Stimulated activated CD4-positive, alpha-beta T cell treated with anti-CD3 and anti-CD28 coated beads, Interleukin-15, amount 100 ng/mL, for 48 hours (primary cell): ENCODE measurements around the gene MRS2.
A peak's percentile ranks its signal among the peaks of the same experiment; 100 is the strongest.

ENCODE experiments used
- DNase-seq, 2 donors: peaks; one replicate each; pipeline ENCODE4 v3.0.0-alpha.2; 2020; ENCODE audit warnings: low read depth in 2 of 2

MRS2 gene

DNA sequence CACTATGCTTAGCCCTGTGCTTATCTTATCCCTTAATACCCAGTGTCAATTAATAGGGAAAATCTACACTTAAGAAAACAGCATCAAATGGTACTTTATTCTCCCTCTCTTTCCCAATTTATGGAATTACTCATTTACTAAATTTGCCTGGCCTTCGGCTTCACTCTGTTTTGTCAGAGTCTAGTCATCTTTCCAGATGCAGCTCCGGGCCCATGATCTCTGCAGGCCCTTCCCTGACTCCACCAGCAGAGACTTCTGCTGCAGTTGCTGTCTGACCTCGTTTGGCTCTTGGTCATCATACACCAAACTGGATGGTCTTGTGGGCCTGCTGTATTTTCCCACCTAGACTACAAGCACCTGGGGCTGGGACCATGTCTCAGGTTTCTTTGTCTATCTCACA, 27.4 kb downstream of the MRS2 start:
- DNase-seq: no peak

DNA sequence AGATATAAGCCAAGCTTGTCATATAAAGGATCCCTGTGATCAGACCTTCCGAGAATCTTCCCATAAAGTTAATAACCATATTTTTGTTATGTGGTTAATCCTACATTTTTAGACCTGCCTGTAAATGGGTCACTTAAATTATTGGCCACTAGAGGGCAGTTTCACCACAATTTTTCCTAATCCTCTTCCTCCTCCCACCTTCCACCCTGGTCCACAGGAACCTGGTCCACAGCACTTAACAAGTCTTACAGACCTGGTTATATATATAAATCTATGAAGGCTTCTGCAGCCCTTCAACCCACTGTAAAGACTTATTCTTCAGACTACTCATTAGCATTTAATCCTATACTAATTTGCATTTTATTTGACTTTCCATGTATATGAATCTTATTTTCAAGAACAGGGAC, 28.3 kb downstream of the MRS2 start:
- peak in 1 of 2 donors; percentile 9 for DNase-seq

DNA sequence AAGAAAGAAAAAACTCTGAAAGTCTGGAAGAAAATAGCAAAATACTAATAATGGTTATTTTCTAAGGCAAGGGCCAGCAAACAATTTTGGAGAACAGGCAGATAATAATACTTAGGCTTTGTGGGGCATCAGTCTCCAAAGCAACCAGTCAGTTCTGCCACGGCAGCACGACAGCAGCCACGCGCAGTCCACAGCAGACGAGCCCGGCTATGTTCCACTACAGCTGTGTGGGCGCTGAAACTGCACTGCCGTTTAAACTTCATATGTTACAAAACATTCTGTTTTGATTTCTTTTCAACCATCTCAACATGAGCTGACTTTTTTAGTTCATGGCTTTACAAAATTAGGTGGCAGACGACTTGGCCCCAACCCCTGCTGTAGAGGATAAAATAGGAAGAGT, 29.9 kb downstream of the MRS2 start:
- no peak for DNase-seq

DNA sequence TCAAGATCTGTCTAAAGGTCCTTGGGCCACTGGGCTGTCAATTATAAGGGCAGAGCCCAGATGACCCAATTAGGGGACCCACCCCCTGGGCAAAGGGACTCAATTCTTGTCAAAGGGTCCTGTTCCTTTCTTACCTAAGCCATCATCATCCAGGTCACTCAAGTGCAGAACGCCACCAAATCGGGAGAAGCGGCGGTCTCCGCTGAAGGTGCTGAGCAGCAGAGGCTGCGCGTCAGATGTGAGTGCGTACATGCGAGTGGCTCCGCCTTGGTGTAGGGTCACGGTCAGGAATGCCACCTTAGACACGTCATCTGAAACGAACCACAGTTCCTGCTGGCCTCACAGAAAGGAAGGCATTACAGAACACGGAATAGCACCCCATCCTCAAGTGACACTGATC, 34.2 kb downstream of the MRS2 start:
- no peak for DNase-seq

DNA sequence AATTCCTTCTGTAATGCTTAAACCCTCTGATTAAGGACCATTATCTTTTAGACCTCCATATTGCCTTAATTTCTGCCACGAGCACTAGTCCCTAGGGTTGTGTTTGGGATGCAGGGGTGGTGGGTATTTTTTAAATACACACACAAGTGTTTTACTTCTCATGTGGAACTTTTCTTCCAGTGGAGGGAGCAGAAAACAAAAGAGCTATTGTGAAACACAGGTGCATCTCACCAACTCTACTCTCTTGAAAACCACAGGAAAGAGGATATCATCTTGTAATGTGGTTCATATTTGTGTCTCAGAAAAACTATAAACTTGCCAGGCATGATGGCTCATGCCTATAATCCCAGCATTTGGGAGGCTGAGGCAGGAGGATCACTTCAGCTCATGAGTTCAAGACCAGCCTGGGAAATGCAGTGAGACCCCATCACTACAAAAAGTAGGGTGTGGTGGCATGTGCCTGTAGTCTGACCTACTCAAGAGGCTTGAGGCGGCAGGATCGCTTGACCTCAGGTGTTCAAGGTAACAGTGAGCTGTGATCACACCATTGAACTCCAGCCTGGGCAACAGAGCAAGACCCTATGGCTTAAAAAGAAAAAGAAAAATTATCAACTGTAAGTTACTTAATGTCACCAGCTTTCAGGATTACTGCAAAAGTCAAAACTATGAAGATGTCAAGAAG, 37.3 kb downstream of the MRS2 start:
- DNase-seq: no peak

DNA sequence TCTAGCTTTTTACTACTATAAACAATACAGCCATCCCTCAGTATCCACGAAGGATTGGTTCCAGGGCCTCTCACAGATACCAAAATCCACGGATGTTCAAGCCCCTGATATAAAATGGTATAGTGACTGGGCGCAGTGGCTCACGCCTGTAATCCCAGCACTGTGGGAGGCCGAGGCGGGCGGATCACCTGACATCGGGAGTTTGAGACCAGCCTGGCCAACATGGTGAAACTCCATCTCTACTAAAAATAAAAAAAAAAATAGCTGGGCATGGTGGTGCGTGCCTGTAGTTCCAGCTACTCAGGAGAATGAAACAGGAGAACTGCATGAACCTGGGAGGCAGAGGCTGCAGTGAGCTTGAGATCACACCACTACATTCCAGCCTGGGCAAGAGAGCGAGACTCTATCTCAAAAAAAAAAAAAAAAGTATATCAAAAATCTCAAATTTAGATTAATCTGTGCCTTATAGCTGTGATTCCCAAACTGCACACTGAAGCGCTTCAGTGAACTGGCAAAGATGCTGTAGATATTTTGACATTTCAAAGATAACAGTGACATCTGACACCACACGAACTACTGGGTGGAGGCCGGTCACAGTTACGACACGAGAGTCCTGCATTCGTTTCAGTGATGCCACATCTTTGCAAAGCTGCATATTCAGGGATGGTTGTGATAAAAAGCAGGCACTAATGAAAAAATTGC, 38.3 kb downstream of the MRS2 start:
- DNase-seq: no peak

DNA sequence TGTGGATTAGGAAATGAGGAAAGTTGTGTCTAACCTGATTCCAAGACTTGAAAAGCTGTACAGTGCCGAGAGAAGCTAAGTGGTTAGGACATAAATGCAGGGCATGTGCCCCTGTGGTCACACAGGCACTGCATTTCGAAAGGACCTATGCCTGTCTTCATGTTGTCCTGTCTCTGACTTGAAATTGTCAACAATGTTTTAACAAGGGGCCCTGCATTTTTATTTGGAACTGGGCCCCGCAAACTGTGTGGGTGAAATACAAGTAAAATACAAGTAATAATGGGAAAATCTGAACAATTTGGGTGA, 38.8 kb downstream of the MRS2 start:
- no peak for DNase-seq

DNA sequence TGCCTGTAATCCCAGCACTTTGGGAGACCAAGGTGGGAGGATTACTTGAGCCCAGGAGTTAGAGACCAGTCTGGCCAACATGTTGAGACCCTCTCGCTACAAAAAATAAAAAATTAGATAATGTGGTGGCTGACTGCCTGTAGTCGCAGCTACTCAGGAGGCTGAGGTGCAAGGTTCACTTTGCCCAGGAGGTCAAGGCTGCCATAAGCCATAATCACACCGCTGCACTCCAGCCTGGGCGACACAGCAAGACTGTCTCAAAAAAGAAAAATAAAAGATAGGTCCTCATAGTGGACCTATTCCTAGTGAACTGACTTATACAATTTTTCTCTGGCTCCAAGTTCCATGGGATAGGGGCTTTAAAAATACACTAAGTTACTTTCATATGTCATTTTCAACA, 41.9 kb downstream of the MRS2 start:
- no peak for DNase-seq

DNA sequence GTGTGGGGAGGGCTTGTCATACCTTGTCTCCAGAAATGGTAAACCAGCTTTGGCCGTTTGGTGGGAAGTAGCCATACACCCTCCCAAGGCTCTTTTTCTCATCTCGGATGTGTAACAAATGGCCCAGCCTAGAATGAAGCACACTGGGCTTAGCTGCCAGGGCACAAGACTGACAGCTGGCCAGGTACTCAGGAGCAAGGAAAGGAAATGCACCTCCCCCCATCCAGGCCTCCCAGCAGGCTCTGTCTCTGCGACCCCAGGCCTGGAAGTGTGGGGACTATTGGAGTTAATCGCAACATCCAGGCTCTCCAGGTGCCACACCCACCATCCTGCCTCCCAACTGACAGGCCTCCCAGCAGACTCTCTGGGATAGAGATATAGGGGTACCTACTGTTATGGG, 43.0 kb downstream of the MRS2 start:
- DNase-seq: no peak

DNA sequence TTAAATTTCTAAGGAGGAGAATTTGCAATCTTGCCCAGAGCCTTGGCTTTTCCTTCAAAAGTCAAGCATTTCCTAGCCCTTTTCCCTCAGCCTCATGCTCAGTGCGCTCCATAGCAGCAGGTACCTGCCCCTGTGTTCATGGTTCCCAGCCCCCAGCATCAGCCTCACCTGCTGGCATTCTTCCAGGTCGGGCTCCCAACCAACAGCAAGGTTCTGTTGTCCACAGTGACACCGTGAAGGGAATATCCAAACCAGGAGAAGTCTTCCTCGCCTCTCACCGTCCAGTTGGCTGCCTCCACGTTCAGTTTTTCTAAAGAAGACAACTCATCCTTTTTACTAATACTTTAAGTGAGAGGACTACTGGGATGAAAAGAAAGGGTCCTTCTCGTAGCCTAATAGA, 43.9 kb downstream of the MRS2 start:
- no peak for DNase-seq

DNA sequence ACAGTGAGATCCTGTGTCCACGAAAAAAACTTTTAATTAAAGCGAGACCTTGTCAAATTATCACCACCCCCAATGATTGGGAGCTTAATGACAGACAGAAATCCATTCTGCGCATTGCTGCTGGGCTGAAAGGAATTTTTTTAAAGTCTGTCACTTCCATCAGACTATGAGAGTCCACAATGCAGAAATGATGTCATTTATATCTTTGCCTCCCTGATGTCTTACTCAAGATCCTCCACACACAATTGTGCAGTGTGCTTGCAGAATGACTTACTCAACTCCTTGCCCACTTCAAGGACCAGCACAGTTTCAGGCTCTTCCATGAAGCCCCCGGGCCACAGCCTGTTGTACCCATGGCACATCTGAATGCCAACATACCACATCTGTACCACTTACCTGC, 45.7 kb downstream of the MRS2 start:
- DNase-seq: no peak

DNA sequence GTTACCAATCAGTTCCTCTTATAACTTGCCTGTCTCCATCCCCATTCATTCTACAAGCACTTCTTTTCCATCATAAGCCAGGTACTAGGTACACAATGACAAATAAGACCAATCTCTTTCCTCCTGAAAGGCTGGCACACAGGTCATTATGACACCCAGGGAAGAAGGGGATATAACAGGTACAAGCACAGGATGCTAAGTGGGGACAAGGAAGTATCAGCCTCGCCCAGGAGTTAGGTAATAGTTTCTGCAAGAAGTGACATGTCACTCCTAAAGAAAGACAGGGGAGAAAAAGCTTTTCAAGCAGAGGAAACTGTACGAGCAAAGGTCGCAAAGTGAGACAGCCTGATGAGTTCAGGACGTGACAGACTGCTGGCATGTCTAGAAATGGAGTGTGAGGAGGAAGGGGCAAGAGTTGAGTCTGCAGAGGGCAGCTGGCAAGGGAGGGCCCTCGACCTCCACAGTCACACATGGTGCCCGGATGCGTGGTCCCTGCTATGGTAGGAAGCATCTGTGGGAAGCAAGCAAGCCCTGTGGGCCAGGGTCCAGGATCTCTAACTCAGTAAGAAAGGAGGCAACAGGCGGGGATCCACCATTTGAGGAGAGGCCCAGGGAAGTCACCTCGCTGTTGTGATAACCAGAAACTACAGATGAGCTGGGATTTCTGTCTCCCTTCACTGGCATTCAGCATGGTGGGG, 46.2 kb downstream of the MRS2 start:
- no peak for DNase-seq

DNA sequence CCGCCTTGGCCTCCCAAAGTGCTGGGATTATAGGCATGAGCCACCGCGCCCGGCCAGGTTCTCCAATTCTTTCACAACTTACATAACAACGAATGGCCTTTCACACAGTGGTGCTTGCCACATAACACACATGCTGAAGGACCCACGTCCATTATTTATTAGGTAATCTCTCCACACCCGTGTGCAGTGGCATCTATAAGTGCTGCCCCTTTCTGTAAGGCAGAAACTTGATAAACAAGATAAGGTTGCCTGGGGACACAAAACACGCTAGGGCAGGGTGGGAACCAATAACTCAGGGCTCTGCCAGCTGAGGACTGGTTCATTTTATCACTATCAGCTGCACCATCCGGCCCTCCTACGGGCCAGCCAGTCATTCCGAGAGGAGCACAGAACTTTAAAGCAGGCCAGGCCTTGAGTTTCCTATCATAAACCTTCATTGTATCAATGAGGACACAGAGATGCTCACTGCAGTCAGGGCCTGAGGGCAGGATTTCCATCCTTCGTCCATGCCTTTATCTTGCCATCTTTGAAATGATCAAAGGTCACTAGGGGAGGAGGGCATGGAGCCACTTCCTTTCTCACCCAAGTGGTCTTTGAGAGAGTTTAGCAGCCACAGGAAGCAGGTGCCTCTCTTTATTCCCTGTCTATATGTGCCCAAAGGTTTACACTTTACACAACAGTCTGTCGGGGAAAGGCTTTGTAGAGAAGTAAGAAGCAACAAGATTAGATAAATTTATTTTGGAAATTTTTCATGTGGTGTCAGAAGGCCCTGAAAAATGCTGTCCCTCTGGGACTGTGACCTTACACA, 49.0 kb downstream of the MRS2 start:
- DNase-seq: no peak

DNA sequence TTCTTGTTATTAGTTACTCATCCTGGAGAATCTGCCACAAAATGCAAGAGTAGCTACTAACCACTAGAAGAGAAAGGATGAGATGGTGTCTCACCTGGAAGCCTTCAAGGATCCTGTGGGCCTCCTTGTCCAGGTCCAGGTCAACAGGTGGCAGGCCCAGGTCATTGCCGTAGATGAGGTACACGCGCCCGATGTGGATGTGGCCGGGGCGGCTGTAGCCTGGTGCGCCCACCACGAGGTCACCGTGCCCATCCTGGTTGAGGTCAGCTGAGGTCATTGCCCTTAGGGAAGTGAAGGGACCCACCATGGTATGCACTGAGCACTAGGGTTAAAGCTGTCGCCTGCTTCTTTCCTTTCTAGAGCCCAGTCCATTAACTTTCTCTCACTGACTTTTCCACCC, 51.2 kb downstream of the MRS2 start:
- DNase-seq: no peak

DNA sequence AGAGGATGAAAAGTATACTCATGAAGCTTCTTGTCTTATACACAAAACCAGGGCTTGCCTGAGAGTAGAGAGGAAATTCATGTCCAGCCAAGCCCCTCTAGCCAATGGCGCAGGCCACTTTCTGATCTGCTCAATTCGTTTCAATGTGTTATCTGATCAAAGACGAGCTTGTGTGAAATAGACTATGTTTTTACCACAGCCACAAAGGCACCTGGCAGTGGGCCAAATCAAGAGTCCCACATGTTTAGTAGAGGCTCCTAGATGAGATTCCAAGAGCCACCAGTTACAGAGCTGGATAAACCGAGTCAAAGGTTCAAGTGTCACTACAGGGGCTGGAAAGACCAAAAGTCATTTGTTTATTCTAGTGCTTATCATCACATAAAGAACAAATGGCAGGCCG, 51.7 kb downstream of the MRS2 start:
- DNase-seq: no peak

DNA sequence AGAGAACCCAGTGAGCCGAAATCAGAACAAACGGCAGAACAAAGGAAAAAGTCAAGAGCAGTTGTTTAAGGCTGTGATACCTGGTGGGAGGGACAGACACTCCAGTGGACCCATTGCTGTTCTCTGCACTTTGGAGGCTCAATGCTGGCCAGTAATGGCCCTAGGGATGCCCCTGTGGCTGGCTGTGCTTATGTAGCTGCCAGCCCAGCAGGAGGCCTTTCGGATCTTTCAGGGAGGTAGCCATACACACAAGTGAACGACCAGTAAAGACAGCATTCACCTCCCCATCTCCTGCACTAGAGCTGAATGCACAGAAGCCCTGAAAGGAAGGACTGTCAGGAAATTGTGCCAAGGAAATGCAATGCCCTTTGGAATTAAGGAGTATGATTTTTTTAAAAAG, 52.3 kb downstream of the MRS2 start:
- no peak for DNase-seq

DNA sequence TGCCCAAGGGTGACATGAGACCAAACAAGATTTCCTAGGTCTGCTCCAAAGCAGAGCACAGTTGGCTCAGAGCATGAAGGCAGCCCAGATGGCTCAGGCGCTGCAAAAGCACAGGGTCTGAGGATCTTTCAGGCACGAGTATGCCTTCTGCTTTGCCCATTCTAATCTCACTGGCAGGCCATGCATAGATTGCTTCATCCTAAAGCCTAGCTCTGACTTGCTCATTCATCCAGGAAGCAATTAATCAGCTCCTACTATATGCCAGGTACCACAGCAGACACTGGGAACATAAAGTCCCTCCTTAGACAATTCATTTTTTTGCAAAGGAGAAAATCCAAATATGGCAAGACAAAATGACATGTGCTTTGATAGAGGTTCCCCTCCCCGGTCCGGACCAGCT, 55.4 kb downstream of the MRS2 start:
- DNase-seq: no peak

DNA sequence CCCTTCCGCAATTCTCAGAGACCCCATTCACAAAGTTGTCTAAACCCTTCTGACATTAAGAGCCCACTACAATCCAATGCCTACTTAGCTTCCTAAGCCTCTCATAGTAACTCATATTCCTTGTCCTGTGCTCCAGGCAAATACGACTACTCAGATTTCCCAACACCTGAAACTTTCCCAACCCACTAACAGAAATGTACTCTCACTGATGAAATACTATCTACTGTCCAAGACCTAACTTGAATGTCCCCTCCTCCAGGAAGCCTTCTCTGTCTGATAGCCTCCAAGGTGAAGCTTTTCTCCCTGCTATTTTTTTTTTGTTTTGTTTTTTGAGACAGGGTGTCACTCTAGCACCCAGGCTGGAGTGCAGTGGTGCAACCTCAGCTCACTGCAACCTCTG, 56.2 kb downstream of the MRS2 start:
- no peak for DNase-seq

DNA sequence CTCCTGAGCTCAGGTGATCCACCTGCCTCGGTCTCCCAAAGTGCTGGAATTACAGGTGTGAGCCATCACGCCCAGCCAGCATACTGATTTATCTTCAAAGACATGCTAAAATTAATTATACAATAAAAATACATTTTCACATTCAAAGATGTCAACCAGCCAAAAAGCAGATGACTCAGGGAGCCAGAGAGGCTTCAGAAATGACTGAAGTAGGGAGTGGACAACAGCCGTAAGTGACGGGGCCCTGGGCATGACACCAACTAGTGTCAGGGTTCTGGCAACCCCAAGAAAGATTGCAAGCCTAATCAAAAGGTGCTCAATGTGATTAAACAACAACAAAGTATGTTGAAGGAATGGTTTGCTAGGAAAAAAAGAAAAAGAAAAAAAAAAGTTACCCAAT, 58.2 kb downstream of the MRS2 start:
- no peak for DNase-seq

DNA sequence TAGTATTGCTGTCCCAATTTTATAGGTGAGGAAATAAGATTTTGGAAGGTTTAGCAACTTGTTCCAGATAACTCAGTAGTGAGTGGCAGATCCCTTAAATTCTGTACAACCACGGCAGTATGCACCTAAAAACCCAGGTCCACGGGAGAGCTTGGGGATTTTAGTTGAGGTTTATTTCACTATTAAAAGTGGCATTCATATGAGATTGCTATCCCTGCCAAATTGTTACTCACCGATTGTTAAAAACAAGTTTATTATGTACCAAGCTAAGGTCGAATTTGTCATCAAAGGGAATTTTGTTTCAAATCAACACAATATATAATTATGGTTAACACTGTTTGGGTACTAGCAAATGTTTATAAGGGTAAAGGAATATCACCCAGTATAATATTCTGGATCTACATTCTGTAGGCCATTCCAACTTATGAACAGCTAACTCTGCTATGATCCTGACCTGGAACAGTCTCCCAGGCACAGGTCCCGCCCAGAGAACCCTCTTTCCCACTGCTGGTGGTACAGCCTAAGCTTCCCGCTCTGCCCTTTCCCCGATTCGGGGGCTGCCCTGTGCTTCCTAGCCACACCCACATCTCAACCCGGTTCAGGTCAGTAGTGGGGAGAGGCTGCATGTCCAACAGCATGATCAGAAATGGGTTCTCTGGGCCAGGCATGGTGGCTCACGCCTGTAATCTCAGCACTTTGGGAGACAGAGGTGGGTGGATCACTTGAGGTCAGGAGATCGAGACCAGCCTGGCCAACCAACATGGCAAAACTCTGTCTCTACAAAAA, 61.7 kb downstream of the MRS2 start:
- DNase-seq: no peak

DNA sequence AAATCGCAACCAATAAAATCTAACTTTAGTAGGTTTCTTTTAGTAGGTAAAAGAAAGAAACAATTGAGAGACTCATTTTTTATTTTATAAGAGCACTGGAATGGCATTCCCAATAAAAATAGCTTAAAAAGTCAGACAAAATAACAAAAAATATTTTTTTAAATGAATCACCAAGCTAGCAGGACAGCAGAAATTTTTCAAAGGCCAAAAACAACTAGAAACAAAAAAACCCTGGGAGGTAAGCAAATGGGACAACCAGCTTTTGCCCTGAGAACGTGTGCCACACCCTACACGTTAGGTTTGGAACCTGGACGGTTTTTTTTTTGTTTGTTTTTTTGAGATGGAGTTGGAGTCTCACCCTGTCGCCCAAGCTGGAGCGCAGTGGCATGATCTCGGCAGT, 67.1 kb downstream of the MRS2 start:
- DNase-seq: no peak

DNA sequence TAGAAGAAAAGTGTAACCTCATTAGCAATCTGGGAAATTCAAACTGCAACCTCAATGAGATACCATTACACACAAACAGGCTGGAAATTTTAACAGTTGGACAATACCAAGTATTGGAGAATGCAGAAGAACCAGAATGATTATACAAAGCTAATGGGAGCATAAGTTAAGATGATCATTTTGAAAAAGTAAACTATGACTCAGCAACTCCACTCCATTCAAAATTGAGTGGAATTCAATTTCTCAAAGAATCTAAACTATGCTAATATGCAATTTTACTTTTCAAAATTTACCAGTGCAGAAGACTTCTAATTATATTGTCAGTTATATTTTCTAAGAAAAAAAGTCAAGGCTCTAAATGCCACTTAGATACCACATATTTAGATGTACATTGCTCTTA, 69.4 kb downstream of the MRS2 start:
- no peak for DNase-seq
